Endodermal cell (in vitro differentiated cells): ENCODE measurements around the gene MTA3. TPM values are rescaled to one million over a fixed set of nuclear protein-coding genes. Genes with fewer than 3 reads are reported as not detected.

Source experiments
- DNase-seq: peaks from one replicate; pipeline ENCODE4 v3.0.0-alpha.2; 2017
- H3K27ac ChIP-seq: 2 replicates; pipeline ENCODE4 v1.5.1; 2013; ENCODE audit warnings: mild to moderate bottlenecking, low read depth, low read length, moderate library complexity
- H3K27me3 ChIP-seq: 2 replicates; pipeline ENCODE4 v1.6.1; 2013; ENCODE audit warnings: mild to moderate bottlenecking, low read length, moderate library complexity; ENCODE audit not compliant: insufficient read depth, control insufficient read depth, poor library complexity, severe bottlenecking
- H3K36me3 ChIP-seq: 2 replicates; pipeline ENCODE4 v1.7.0; 2013; ENCODE audit warnings: mild to moderate bottlenecking, low read length, moderate library complexity; ENCODE audit not compliant: control insufficient read depth, insufficient read depth
- H3K4me1 ChIP-seq: one replicate; pipeline ENCODE4 v1.7.0; 2013; ENCODE audit warnings: low read length; ENCODE audit not compliant: control insufficient read depth, insufficient read depth
- H3K4me3 ChIP-seq: 2 replicates; pipeline ENCODE4 v1.5.1; 2013; ENCODE audit warnings: mild to moderate bottlenecking, low read length, moderate library complexity
- H3K9ac ChIP-seq: 2 replicates; pipeline ENCODE4 v1.6.1; 2013; ENCODE audit warnings: mild to moderate bottlenecking, low read length, moderate library complexity; ENCODE audit not compliant: poor library complexity, severe bottlenecking; ENCODE audit errors: extremely low read depth
- H3K9me3 ChIP-seq: 2 replicates; pipeline ENCODE4 v1.6.1; 2013; ENCODE audit warnings: mild to moderate bottlenecking, low read length, moderate library complexity; ENCODE audit not compliant: control insufficient read depth
- H3K27ac Mint-ChIP-seq: 2 replicates; pipeline ENCODE4 v1.8.0; 2020; ENCODE audit warnings: mixed read lengths
- H3K27me3 Mint-ChIP-seq: 2 replicates; pipeline ENCODE4 v1.8.0; 2021; ENCODE audit warnings: mild to moderate bottlenecking, mixed read lengths; ENCODE audit not compliant: insufficient read depth
- H3K36me3 Mint-ChIP-seq: 2 replicates; pipeline ENCODE4 v1.8.0; 2020; ENCODE audit warnings: low read depth, mixed read lengths
- H3K4me1 Mint-ChIP-seq: 2 replicates; pipeline ENCODE4 v1.8.0; 2020; ENCODE audit warnings: mixed read lengths
- H3K4me3 Mint-ChIP-seq: 2 replicates; pipeline ENCODE4 v1.8.0; 2020; ENCODE audit warnings: mild to moderate bottlenecking, moderate library complexity, mixed read lengths
- H3K9me3 Mint-ChIP-seq: 2 replicates; pipeline ENCODE4 v1.8.0; 2020; ENCODE audit warnings: mild to moderate bottlenecking, mixed read lengths
- CTCF ChIP-seq: fragments of 200-600 bp; sonication (generic); conservative IDR thresholded peaks from 2 replicates; pipeline ENCODE4 v1.5.0; 2021; ENCODE audit warnings: antibody characterized with exemption, mild to moderate bottlenecking
- WGBS, 2 experiments: methylation state at CpG; one replicate each; pipeline versions ENCODE4 v1.1.5 to v1.1.7; 2013; ENCODE audit warnings: missing lambda C conversion rate in 2 of 2, mixed read lengths in 1 of 2; ENCODE audit not compliant: insufficient coverage in 1 of 2, insufficient read length in 1 of 2; 5-methylcytosine and 5-hydroxymethylcytosine counted together
- total RNA-seq, 2 donors: library from RNA; stranded (reverse); fragmentation: NEBNext Ultra II Directional in 1 of 2; extraction: Animal tissue kit (Norgen Biotek cat#: 25700) in 1 of 2; gene quantifications; 2 replicates in 1 of 2; 3 replicates in 1 of 2; pipeline ENCODE4 v1.2.1, GENCODE V29; 2021

Gene MTA3
- total RNA-seq, 2 donors from 2014 or later: 138 to 154 TPM

GRCh38 chr2:42794271-42795046 is 226.0 kb downstream of the MTA3 start:
- Histone ChIP-seq H3K4me3 (peak overlapping the region; percentile 80), H3K9ac (no peak overlapping the region), H3K27ac (peak overlapping the region; percentile 91), H3K27me3 (peaks cover 29% of the 10 kb centered on the region), H3K4me1 (peaks cover 3% of the 10 kb centered on the region), H3K36me3 (no peaks in the 10 kb centered on the region), H3K9me3 (peaks cover 10% of the 10 kb centered on the region)
- Mint-ChIP-seq H3K9me3 (peaks cover 4% of the 10 kb centered on the region), H3K4me1 (peaks cover 23% of the 10 kb centered on the region), H3K4me3 (peak overlapping the region; percentile 68), H3K27ac (no peak overlapping the region), H3K27me3 (peaks cover 36% of the 10 kb centered on the region), H3K36me3 (peaks cover 4% of the 10 kb centered on the region)
- peak; percentile 89 for DNase-seq
- WGBS, 2 experiments: 61 to 64% methylated on average over 5 to 8 of the region's 8 CpGs
- peak; percentile 79 for TF ChIP-seq CTCF

DNA sequence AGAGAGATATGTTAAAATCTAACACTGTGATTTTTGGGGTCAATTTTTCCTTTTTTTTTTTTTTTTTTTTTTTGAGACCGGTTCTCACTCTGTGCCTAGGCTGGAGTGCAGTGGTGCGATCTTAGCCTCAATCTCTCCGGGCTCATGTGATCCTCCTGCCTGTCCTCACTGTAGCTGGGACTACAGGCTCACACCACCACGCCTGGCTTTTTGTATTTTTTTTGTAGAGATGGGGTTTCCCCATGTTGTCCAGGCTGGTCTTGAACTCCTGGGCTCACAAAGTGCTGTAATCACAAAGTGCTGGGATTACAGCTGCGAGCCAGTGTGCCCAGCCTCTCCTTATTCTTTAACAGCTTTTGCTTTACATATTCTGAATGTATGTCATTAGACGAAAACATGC is 226.8 kb downstream of the MTA3 start:
- Mint-ChIP-seq H3K36me3 (peaks cover 4% of the 10 kb centered on the region), H3K4me1 (peaks cover 23% of the 10 kb centered on the region)

DNA sequence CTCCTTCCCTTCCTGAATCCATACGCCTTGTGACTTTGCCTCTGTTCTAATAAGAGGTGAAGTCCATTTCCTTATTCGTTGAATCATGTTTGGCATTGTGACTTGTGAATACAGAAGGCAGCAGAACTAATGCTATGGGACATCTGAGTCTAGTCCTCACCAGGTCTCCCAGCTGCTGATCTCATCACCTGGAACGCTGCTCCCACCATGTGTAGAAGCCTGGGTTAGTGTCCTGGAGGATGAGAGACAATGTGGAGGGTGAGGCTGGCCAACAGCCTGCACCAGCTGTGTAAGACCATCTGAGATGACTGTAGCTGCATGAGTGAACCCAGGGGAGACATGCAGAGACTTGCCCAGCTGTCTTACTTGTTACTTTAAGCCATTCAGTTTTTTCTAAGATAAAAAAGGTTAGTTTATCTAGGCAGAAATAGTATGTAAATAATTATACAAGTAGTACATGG is 227.4 kb downstream of the MTA3 start:
- peaks cover 4% of the 10 kb centered on the region for H3K36me3 Mint-ChIP-seq
- H3K4me1 Mint-ChIP-seq: peaks cover 23% of the 10 kb centered on the region
- no peak overlapping the region for H3K27ac ChIP-seq

More for the DNA sequence above, 226.8 kb downstream of the MTA3 start:
- Histone ChIP-seq H3K27ac (no peak overlapping the region), H3K4me3 (no peak overlapping the region), H3K9me3 (peaks cover 10% of the 10 kb centered on the region), H3K9ac (no peak overlapping the region), H3K36me3 (no peaks in the 10 kb centered on the region), H3K4me1 (peaks cover 3% of the 10 kb centered on the region), H3K27me3 (peaks cover 34% of the 10 kb centered on the region)
- 83 to 92% methylated on average over 1 to 6 of the region's 6 CpGs for WGBS, 2 experiments
- no peak overlapping the region for H3K27ac Mint-ChIP-seq
- H3K27me3 Mint-ChIP-seq: peaks cover 31% of the 10 kb centered on the region
- peaks cover 4% of the 10 kb centered on the region for H3K9me3 Mint-ChIP-seq
- DNase-seq: no peak
- no peak for TF ChIP-seq CTCF
- H3K4me3 Mint-ChIP-seq: no peak overlapping the region

More for the DNA sequence above, 227.4 kb downstream of the MTA3 start:
- no peak overlapping the region for H3K4me3 ChIP-seq
- DNase-seq: no peak
- H3K9ac ChIP-seq: no peak overlapping the region
- 63 to 100% methylated on average over 1 to 3 of the region's 3 CpGs for WGBS, 2 experiments
- H3K27me3 ChIP-seq: peaks cover 39% of the 10 kb centered on the region
- Mint-ChIP-seq H3K4me3 (no peak overlapping the region), H3K27ac (no peak overlapping the region), H3K9me3 (peaks cover 4% of the 10 kb centered on the region), H3K27me3 (peaks cover 32% of the 10 kb centered on the region)
- TF ChIP-seq CTCF: no peak
- H3K36me3 ChIP-seq: no peaks in the 10 kb centered on the region
- H3K4me1 ChIP-seq: peaks cover 3% of the 10 kb centered on the region
- H3K9me3 ChIP-seq: peaks cover 10% of the 10 kb centered on the region
